Erythroblast (primary cell): ENCODE results near the gene MED13L.

Source experiments
- DNase-seq, 2 experiments: peaks; one replicate each; lab custom pipeline; 2025; lab: John Stamatoyannopoulos, UW
- GATA1 ChIP-seq: IDR thresholded peaks from 2 replicates; pipeline ENCODE4 v1.6.1; 2011; ENCODE audit warnings: low read depth, mild to moderate bottlenecking, control low read depth, low read length, moderate library complexity
- POLR2A ChIP-seq: IDR thresholded peaks from 2 replicates; pipeline ENCODE4 v1.6.1; 2011; ENCODE audit warnings: mild to moderate bottlenecking, low read length

The MED13L gene

GRCh38 chr12:116094475-116094874 is 183.0 kb downstream of the MED13L start:
- TF ChIP-seq POLR2A, result no peak
- TF ChIP-seq GATA1, result no peak

GRCh38 chr12:116093915-116094314 is 183.6 kb downstream of the MED13L start:
- no peak for TF ChIP-seq GATA1
- no peak for TF ChIP-seq POLR2A
- DNase-seq, result peak; percentile 13 to 31

More at GRCh38 chr12:116094475-116094874, 183.0 kb downstream of the MED13L start:
- DNase-seq, result peak; percentile 54 to 63

- no peak for TF ChIP-seq GATA1
- no peak for TF ChIP-seq POLR2A
- DNase-seq, result peak; percentile 51 to 58
Measured at GRCh38 chr12:116092776-116093175, 184.7 kb downstream of the MED13L start.

GRCh38 chr12:116092162-116092561 is 185.3 kb downstream of the MED13L start:
- TF ChIP-seq GATA1, result no peak
- TF ChIP-seq POLR2A, result no peak
- DNase-seq, result peak; percentile 24 to 40

GRCh38 chr12:116091579-116091978 is 185.9 kb downstream of the MED13L start:
- DNase-seq, result peak; percentile 11 to 52
- no peak for TF ChIP-seq GATA1
- no peak for TF ChIP-seq POLR2A

GRCh38 chr12:116090516-116090915 is 187.0 kb downstream of the MED13L start:
- TF ChIP-seq POLR2A (no peak), GATA1 (no peak)
- DNase-seq, result no peak

- no peak for TF ChIP-seq GATA1
- TF ChIP-seq POLR2A, result no peak
- no peak for DNase-seq
Measured at GRCh38 chr12:116089080-116089479, 188.4 kb downstream of the MED13L start.

GRCh38 chr12:116087962-116088361 is 189.5 kb downstream of the MED13L start:
- TF ChIP-seq GATA1 (no peak), POLR2A (no peak)
- no peak for DNase-seq

GRCh38 chr12:116087399-116087798 is 190.1 kb downstream of the MED13L start:
- no peak for DNase-seq
- TF ChIP-seq POLR2A, result no peak
- TF ChIP-seq GATA1, result no peak

- TF ChIP-seq GATA1 (no peak), POLR2A (no peak)
Measured at GRCh38 chr12:116080415-116080814, 197.1 kb downstream of the MED13L start.

GRCh38 chr12:116078396-116078795 is 199.1 kb downstream of the MED13L start:
- TF ChIP-seq POLR2A, result no peak
- DNase-seq, result no peak

More at GRCh38 chr12:116080415-116080814, 197.1 kb downstream of the MED13L start:
- DNase-seq, result no peak

- TF ChIP-seq GATA1 (no peak), POLR2A (no peak)
- no peak for DNase-seq
Measured at GRCh38 chr12:116077431-116077830, 200.1 kb downstream of the MED13L start.

GRCh38 chr12:116076399-116076798 is 201.1 kb downstream of the MED13L start:
- no peak for TF ChIP-seq GATA1
- no peak for TF ChIP-seq POLR2A
- no peak for DNase-seq

GRCh38 chr12:116074686-116075085 is 202.8 kb downstream of the MED13L start:
- DNase-seq, result no peak
- TF ChIP-seq POLR2A (no peak), GATA1 (no peak)

- TF ChIP-seq POLR2A (no peak), GATA1 (no peak)
Measured at GRCh38 chr12:116071555-116072230, 205.8 kb downstream of the MED13L start.

More at GRCh38 chr12:116071555-116072230, 205.8 kb downstream of the MED13L start:
- no peak for DNase-seq
